GM12878 (cell line): ENCODE data around the gene PKD1L1. TPM values are rescaled to one million over a fixed set of nuclear protein-coding genes. Genes with fewer than 3 reads are reported as not detected.

Source experiments
- ATAC-seq: fragments of 200-7000 bp; cut with Tn5 transposase; 3 replicates; pipeline ENCODE4 v1.9.1; 2020; ENCODE audit warnings: mild to moderate bottlenecking, moderate library complexity
- BruUV-seq: library from RNA; stranded (reverse); fragments of 400-500 nt; replicated peaks from 2 replicates; lab custom pipeline; 2021; lab: Mats Ljungman, UMichigan
- CTCF ChIA-PET: fragments of 300-600 bp; sonication (Branson Sonifier 250); formaldehyde crosslinking; extraction: SDS; loops from one replicate; lab custom pipeline; 2021; ENCODE audit warnings: inconsistent platforms; lab: Yijun Ruan, JAX
- POLR2A ChIA-PET: fragments of 350-600 bp; formaldehyde crosslinking; extraction: SDS; loops from one replicate; lab custom pipeline; 2021; ENCODE audit warnings: inconsistent platforms; lab: Charles Lee
- RAD21 ChIA-PET: fragments of 300-600 bp; sonication (Branson Sonifier 250); formaldehyde crosslinking; loops from one replicate; lab custom pipeline; 2023; ENCODE audit warnings: antibody characterized with exemption; ENCODE audit not compliant: unreplicated experiment; lab: Charles Lee
- SMC1A ChIA-PET: fragments of 300-600 bp; sonication (Branson Sonifier 250); formaldehyde crosslinking; loops from one replicate; lab custom pipeline; 2023; ENCODE audit not compliant: unreplicated experiment, uncharacterized antibody; lab: Charles Lee
- DNase-seq: peaks from one replicate; pipeline ENCODE4 v3.0.0-alpha.2; 2011; ENCODE audit warnings: low read depth, low spot score
- FAIRE-seq: peaks from 3 replicates; lab custom pipeline; 2011; peaks lifted over from hg19 to GRCh38; lab: Jason Lieb, UNC
- H2AFZ ChIP-seq: 2 replicates; pipeline ENCODE4 v1.6.0; 2011; ENCODE audit warnings: low read depth, low read length, control low read depth; ENCODE audit not compliant: control insufficient read depth
- H3K27ac ChIP-seq: 2 replicates; pipeline ENCODE4 v1.5.1; 2011; ENCODE audit warnings: control low read depth; ENCODE audit not compliant: control insufficient read depth, insufficient read depth
- H3K27me3 ChIP-seq, 2 experiments: replicated peaks in 1 of 2; 2 replicates each; pipeline versions ENCODE4 v1.6.0 to v1.6.1; 2011; ENCODE audit warnings: low read length in 1 of 2; ENCODE audit not compliant: control insufficient read depth in 2 of 2, insufficient read depth in 2 of 2
- H3K36me3 ChIP-seq, 2 experiments: 2 replicates each; pipeline ENCODE4 v1.5.1; 2011; ENCODE audit warnings: low read length in 1 of 2; ENCODE audit not compliant: control insufficient read depth in 2 of 2, insufficient read depth in 2 of 2
- H3K4me1 ChIP-seq: 2 replicates; pipeline ENCODE4 v1.6.1; 2011; ENCODE audit warnings: mild to moderate bottlenecking, low read length, moderate library complexity, mixed read lengths; ENCODE audit not compliant: control insufficient read depth, insufficient read depth
- H3K4me2 ChIP-seq: 2 replicates; pipeline ENCODE4 v1.6.0; 2011; ENCODE audit warnings: control low read depth; ENCODE audit not compliant: control insufficient read depth, insufficient read depth
- H3K4me3 ChIP-seq: fragments of 200-600 bp; sonication (generic); 2 replicates; pipeline ENCODE4 v1.5.1; 2016
- H3K79me2 ChIP-seq: 2 replicates; pipeline ENCODE4 v1.6.0; 2011; ENCODE audit warnings: low read length; ENCODE audit not compliant: control insufficient read depth, insufficient read depth
- H3K9ac ChIP-seq: 2 replicates; pipeline ENCODE4 v1.8.0; 2011; ENCODE audit warnings: low read length, control low read depth, mixed read lengths; ENCODE audit not compliant: control insufficient read depth, insufficient read depth
- H3K9me3 ChIP-seq: replicated peaks from 3 replicates; pipeline ENCODE4 v1.5.1; 2011; ENCODE audit warnings: mild to moderate bottlenecking, low read length; ENCODE audit not compliant: control insufficient read depth, insufficient read depth
- H4K20me1 ChIP-seq: 2 replicates; pipeline ENCODE4 v1.6.0; 2011; ENCODE audit not compliant: control insufficient read depth, insufficient read depth
- CHD1 ChIP-seq: IDR thresholded peaks from 2 replicates; pipeline ENCODE4 v1.6.1; 2012; ENCODE audit warnings: low read depth, low read length, improper control_type of control experiment
- MYC ChIP-seq: IDR thresholded peaks from 2 replicates; pipeline ENCODE4 v1.6.1; 2011; ENCODE audit warnings: mild to moderate bottlenecking, low read length, moderate library complexity, inconsistent platforms; ENCODE audit not compliant: insufficient read depth, insufficient replicate concordance, insufficient read length, severe bottlenecking
- NR2C1 ChIP-seq: fragments of 450-650 bp; IDR thresholded peaks from 2 replicates; pipeline ENCODE4 v1.6.1; 2017; ENCODE audit warnings: antibody characterized with exemption, mild to moderate bottlenecking, moderate library complexity
- SP1 ChIP-seq: IDR thresholded peaks from one replicate; pipeline ENCODE4 v1.6.1; 2011; ENCODE audit warnings: low read depth, low read length
- TBL1XR1 ChIP-seq: IDR thresholded peaks from 2 replicates; pipeline ENCODE4 v1.6.1; 2012; ENCODE audit warnings: low read depth, low read length, improper control_type of control experiment
- YY1 ChIP-seq: IDR thresholded peaks from 2 replicates; pipeline ENCODE4 v1.6.1; 2011; ENCODE audit warnings: low read depth, mild to moderate bottlenecking, low read length
- WGBS: methylation state at CpG from one replicate; pipeline ENCODE4 v1.1.6; 2016; ENCODE audit warnings: low lambda C conversion rate; ENCODE audit not compliant: insufficient replicate concordance, insufficient coverage; ENCODE audit errors: missing lambda C conversion rate; 5-methylcytosine and 5-hydroxymethylcytosine counted together
- in situ Hi-C: fragments of 300-500 bp; cut with MboI; formaldehyde crosslinking; loops from 9 replicates; pipeline ENCODE4 v1.14.3; 2018; ENCODE audit warnings: mixed read lengths
- intact Hi-C: fragments of 100-400 bp; cut with micrococcal nuclease; formaldehyde crosslinking; loops from one replicate; pipeline ENCODE4 v1.14.2; 2022; ENCODE audit not compliant: unreplicated experiment
- polyA plus RNA-seq, 11 experiments: library from polyadenylated mRNA; depleted of rRNA in 4 of 11; unstranded in 6 of 11; stranded (reverse) in 5 of 11; fragments of >200 nt; fragmentation: Nextera tagmentation in 4 of 11; fragmentation: Illumina TruSeq in 1 of 11; extraction: Ambion mirVana in 4 of 11; extraction: Trizol in 1 of 11; gene quantifications; 1 replicate in 1 of 11; 2 replicates in 10 of 11; pipeline versions ENCODE4 v1.2.1 to v1.2.3, GENCODE V29; 2011 to 2016; ENCODE audit warnings: inconsistent platforms in 2 of 11, missing spikeins in 2 of 11, low read depth in 1 of 11
- total RNA-seq, 4 experiments: library from RNA; depleted of rRNA in 3 of 4; stranded (reverse); fragments of >200 nt in 3 of 4; fragmentation: Illumina TruSeq in 1 of 4; extraction: Trizol in 1 of 4; gene quantifications; 2 replicates each; pipeline versions ENCODE4 v1.2.1 to v1.2.3, GENCODE V29; 2013 to 2021
- TF ChIP-seq, protein P1 (sequence below): fragments of 450-650 bp; formaldehyde crosslinking; IDR thresholded peaks from 2 replicates; pipeline ENCODE4 v1.5.0; 2022; ENCODE audit warnings: mild to moderate bottlenecking, missing genetic modification characterization

PKD1L1 gene
- total and polyA plus RNA-seq, 10 of the 15 experiments (the other 5 are each of a cell fraction or from before 2014, with no cell fraction given), result under 0.01 to 0.05 (median 0.02) TPM; not detected in 3

- Histone ChIP-seq H3K4me2 (no peak overlapping the region), H3K4me3 (no peak overlapping the region), H3K4me1 (no peaks in the 10 kb centered on the region), H3K9me3 (no peaks in the 10 kb centered on the region), H3K79me2 (no peaks in the 10 kb centered on the region), H3K36me3 (no peaks in the 10 kb centered on the region), H2AFZ (no peak overlapping the region), H3K27me3 (peaks cover 0 to 8% of the 10 kb centered on the region in 2 experiments; a peak in 2 of 4 replicates), H3K9ac (no peak overlapping the region), H4K20me1 (no peaks in the 10 kb centered on the region), H3K27ac (no peak overlapping the region)
- no peak for ATAC-seq
- ChIA-PET POLR2A (no interaction called here), CTCF (no interaction called here), SMC1A (no interaction called here), RAD21 (no interaction called here)
- BruUV-seq, result no TSS peak
- in situ Hi-C loops (no loop called here), intact Hi-C loops (no loop called here)
- DNase-seq, result no peak
- WGBS, result 35% methylated on average over 4 of the region's 4 CpGs
- TF ChIP-seq NR2C1 (no peak), CHD1 (no peak), YY1 (no peak), TBL1XR1 (no peak), SP1 (no peak)
- no peak for FAIRE-seq
These were observed 210.7 kb downstream of the PKD1L1 start for GRCh38 chr7:47737601-47738000.

- SMC1A ChIA-PET, result interaction anchor here (0.7 kb wide), 1 partner anchor 422 kb away, joined by 3 read pairs; no protein-coding TSS in a partner anchor
- no peaks in the 10 kb centered on the region for H4K20me1 ChIP-seq
- no peaks in the 10 kb centered on the region for H3K79me2 ChIP-seq
- no peak for ATAC-seq
- no peaks in the 10 kb centered on the region for H3K36me3 ChIP-seq
- no peak for FAIRE-seq
- H2AFZ ChIP-seq, result no peak overlapping the region
- TF ChIP-seq, protein P1, sequence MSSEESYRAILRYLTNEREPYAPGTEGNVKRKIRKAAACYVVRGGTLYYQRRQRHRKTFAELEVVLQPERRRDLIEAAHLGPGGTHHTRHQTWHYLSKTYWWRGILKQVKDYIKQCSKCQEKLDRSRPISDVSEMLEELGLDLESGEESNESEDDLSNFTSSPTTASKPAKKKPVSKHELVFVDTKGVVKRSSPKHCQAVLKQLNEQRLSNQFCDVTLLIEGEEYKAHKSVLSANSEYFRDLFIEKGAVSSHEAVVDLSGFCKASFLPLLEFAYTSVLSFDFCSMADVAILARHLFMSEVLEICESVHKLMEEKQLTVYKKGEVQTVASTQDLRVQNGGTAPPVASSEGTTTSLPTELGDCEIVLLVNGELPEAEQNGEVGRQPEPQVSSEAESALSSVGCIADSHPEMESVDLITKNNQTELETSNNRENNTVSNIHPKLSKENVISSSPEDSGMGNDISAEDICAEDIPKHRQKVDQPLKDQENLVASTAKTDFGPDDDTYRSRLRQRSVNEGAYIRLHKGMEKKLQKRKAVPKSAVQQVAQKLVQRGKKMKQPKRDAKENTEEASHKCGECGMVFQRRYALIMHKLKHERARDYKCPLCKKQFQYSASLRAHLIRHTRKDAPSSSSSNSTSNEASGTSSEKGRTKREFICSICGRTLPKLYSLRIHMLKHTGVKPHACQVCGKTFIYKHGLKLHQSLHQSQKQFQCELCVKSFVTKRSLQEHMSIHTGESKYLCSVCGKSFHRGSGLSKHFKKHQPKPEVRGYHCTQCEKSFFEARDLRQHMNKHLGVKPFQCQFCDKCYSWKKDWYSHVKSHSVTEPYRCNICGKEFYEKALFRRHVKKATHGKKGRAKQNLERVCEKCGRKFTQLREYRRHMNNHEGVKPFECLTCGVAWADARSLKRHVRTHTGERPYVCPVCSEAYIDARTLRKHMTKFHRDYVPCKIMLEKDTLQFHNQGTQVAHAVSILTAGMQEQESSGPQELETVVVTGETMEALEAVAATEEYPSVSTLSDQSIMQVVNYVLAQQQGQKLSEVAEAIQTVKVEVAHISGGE (CRISPR knock-in tag), result no peak
- no peak for TF ChIP-seq MYC
- no peak overlapping the region for H3K4me2 ChIP-seq
- intact Hi-C loops (no loop called here), in situ Hi-C loops (no loop called here)
- 48% methylated on average over 6 of the region's 6 CpGs for WGBS
- H3K4me3 ChIP-seq, result no peak overlapping the region
- H3K27me3 ChIP-seq, result peaks cover 0 to 8% of the 10 kb centered on the region in 2 experiments; a peak in 2 of 4 replicates
- POLR2A ChIA-PET, result no interaction called here
- H3K27ac ChIP-seq, result no peak overlapping the region
- H3K9me3 ChIP-seq, result no peaks in the 10 kb centered on the region
- CTCF ChIA-PET, result no interaction called here
- RAD21 ChIA-PET, result no interaction called here
- BruUV-seq, result no TSS peak
- no peaks in the 10 kb centered on the region for H3K4me1 ChIP-seq
- H3K9ac ChIP-seq, result no peak overlapping the region
- no peak for DNase-seq
These were observed 212.6 kb downstream of the PKD1L1 start for GRCh38 chr7:47735431-47736345.
